AML-193 (cell line): ENCODE measurements around the gene MGMT.

Experiments
- DNase-seq, 2 experiments: peaks; one replicate each; lab custom pipeline; 2025; lab: John Stamatoyannopoulos, UW

The MGMT gene

DNA sequence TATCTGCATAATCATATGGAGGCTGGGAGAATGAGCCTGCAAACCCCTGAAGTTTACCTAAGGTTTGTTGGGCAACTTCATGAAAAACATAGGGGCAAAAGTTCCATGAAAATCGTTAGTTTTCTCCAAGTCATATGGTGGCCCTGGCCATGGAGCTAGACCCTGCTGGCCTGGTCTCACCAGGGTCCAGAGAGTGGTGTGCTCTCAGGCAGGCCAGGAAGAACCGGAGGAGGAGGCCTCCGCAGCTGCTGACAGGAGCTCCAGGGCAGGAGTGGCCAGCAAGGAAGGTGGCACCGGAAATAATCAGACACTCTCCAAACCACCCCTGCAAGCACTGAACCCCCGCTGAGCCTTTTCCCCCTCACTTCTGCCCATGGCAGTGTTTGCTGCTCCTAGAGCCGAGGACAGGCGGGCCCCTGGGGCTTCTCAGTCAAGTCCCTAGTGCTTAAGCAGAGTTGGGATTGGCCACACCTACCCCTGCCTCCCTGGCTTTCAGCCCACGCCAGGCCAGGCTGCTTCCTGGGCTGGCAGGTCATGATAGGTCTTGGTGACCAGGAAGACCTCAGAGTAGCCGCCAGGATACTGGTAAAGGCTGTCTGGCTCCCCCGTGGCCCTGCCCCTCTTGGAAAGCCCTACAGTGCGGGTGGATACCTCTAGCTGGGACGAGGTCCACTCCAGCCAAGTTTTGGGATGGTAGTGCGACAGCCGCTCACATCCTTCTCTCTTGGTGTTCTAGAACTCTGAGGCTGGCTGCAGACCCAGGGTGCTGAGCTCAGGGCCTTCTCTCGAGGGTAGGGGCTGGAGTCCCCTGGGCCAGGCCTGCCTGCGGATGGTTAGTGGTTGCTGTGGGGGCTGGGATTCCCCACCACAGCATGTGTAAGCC lies 242.8 kb downstream of the MGMT start:
- no peak for DNase-seq

- DNase-seq = no peak
These were observed 243.4 kb downstream of the MGMT start for GRCh38 chr10:129710510-129710847.

DNA sequence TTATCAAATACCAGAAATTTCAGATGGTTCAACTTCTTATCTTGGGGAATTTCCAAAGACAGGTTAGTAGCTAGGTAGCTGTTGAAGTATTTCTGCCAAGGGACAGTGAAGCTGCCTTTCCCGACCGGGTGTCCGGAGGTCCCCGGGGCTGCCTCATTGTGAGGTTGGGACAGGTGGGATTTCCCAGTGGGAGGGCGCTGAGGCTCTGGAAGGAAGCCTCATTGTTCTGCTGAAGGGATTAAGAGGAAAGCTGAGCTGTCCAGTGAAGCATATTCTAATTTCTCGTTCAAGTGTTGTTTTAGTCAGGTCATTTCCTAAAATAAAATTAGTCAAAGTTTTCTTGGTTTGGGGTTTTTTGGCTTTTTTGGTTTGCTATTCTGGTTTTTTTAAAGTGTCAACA lies 244.2 kb downstream of the MGMT start:
- no peak for DNase-seq

DNA sequence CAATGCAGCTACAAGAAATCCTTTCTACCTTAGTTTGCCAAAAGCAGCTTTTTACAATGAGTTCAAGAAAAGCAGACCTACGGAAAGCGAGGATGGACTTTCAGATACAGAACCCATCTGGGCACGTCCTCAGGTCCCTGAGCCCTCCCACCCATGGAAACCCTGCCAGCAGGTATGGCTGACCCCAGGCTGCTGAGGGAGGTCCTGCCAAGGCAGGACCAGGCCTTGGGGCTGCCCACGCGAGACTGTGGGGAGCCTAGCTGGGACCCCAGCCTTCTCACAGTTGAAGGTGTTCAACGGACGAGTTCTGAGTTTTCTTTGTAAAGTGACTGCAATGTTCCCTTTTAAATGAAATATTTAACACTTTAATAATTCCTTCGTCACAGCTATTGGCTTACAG lies 245.0 kb downstream of the MGMT start:
- no peak for DNase-seq

GRCh38 chr10:129713659-129714265 lies 246.7 kb downstream of the MGMT start:
- no peak for DNase-seq

DNA sequence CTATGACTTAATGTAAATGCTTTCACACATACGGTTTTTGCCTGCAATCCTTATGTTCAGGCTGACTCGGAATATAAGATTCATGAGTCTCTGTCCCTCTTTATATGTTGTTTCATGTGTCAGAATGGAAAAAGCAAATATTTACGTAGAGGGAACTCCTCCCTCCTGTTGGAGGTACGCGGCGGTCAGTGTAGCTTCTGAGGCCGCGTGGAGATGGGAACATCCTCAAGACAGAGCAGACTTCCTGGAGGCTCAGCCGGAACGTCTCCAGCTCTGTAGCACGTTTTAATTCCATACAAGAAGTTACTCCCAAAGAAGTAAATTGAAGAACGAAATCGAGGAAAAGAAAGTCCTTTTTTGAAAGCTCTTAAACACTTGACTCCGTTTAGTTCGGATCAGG lies 248.8 kb downstream of the MGMT start:
- DNase-seq = no peak

GRCh38 chr10:129716211-129716681 lies 249.2 kb downstream of the MGMT start:
- DNase-seq = no peak

DNA sequence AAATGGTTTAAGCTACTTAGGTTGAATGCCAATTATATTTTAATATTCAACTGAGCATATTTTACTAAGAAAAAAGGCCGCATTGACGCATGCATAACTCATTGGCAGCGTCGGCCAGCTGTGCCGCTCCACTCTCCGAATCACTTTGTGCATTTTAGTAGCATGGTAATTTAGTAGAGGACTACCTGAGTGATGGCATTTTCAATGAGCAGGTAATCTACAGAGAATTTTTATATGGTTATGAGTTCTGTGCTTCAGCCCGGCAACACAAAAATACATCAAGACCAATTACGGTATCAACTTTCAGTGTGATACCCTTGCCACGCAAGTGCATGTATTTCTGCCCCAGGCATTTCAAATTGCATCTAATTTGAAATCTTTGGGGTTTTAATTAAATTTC lies 249.8 kb downstream of the MGMT start:
- no peak for DNase-seq

DNA sequence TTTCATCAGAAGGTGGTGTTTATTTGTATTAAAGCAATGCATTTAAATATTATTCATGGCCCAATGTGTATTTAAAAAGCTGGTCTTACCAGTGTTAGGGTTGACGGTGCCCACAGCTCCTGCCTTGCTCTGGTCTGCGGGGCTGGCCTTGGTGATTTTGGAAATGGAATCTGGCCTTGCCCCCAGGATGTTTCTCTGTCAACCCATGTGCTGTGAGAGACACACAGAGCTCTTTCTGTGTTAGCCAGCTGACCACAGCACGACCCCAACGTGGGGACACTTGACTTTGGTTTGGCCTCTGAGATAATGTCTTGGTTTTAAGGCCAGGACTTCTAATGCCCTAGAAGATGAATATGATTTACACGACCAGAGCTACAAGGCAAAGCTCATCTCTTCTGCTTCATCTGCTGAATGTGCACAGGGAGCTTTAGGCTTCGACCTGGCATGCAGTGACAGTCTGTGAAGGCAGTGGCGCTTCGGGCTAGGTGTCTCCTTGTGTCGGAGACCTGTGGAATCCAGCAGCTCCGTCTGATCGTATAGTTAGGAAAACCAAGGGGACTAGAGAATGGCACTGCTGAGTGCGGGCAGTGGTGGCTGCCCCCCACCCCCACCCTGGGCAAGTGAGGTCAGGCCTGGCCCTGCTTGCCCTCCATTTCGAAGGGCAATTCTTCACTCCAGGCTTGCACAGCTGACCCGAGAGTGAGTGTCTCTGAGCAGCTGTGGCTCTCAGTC lies 250.9 kb downstream of the MGMT start:
- DNase-seq = no peak

- no peak for DNase-seq
These were observed 251.7 kb downstream of the MGMT start for GRCh38 chr10:129718548-129719414.

GRCh38 chr10:129719415-129719739 lies 252.3 kb downstream of the MGMT start:
- DNase-seq = no peak

DNA sequence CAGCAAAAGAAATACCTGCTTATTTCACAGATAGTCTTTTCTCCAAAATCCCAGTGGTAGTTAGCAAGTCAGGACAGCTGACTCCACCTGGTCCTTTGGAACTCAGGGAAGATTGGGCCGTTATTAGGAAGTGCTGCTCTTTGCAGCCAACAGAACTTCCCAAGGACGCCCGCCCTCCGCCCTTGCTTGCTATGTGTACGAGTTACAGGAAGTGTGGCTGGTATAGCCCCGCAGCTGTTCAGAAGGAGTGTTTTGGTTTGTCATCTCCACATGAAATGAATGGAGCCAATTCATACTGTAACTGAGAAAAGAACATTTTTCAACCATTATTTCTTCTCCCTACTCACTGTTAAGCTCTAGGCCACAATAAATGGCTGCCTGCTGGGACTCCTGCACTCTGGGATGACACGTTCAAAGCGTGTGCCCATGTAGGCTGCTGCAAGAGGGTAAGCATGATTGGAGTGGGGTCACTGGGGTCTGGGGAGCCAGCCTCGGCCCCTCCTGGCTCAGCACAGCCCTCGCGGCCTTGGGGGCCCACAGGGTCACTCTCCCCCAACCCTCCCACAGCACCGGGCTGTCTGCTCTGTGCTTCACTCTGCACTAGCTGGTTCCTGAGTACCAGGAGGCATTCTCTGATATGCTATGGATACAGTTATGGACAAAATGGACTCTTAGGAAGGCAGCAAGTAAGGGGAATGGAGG lies 253.0 kb downstream of the MGMT start:
- DNase-seq = no peak

GRCh38 chr10:129725011-129725410 lies 258.0 kb downstream of the MGMT start:
- no peak for DNase-seq

DNA sequence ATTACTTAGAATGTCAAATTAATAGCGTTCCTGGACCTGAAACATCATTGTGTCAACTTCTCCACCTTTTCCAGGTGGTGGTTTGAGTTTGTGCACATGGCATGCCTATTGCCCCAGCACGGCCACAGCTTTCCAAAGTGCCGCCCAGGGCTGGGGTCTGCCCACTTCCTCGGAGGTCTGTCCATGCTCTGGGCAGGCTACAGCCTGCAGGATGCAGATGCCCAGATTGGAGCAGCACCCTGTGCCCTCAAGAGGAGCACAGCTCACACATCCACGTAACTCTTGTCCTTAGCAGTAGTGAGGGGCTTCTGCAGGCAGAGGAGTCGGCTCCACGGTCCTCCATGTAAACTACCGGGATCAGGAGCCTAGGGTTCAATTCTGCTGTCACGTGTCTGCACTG lies 258.4 kb downstream of the MGMT start:
- DNase-seq = no peak

DNA sequence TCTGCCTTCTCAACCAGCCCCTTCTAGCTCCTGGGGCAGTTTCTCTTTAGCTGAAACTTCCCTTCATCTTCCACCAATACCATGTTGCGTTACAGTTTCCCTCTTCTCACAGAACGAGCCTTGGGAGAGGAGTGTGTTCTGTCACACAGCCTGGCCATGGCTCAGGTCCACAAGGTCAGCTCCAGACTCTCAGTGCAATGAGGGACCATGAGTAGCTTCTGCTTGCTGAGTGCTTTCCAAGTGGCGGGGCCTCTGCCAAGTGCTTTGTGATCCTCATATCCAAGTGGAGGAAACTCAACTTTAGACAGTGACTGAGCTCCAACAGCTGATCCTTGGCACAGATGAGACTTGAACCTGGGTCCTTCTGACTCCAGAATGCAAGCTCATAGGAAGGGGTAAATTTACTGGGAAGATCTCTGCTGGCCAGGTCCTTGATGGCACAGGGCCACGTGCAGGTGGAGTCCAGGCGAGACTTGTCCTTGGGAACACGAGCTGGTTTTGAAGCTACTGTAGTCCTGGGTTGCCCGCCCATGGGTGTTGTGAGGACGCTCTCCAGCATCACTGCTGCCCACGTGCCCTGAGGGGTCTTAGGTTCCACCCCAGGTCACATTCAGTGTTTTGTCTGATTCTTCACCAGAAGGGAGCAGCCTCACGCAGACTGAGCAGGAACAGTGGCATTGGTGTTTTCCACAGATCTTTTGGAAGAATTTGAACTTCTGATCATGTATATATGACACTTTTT lies 259.0 kb downstream of the MGMT start:
- DNase-seq = no peak

GRCh38 chr10:129727071-129727470 lies 260.0 kb downstream of the MGMT start:
- no peak for DNase-seq

DNA sequence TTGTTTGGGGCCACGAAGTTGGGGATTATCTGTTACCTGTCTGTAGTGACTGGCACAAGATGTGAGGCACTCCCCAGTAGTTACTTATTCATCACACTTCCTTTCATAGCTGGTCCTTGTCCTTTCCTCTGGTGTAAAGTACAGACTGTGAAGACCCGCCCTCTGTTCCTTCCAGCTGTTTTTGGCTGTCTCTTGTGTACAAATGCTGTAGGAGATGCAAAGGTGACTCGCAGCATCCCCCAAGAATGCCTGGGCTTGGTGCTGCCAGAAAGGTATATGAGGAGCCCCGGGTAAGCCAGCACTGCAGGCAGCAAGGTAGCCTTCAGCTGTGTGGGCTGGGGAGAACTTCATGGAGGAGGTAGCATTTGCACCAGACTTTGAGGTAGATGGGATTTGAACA lies 260.5 kb downstream of the MGMT start:
- no peak for DNase-seq

DNA sequence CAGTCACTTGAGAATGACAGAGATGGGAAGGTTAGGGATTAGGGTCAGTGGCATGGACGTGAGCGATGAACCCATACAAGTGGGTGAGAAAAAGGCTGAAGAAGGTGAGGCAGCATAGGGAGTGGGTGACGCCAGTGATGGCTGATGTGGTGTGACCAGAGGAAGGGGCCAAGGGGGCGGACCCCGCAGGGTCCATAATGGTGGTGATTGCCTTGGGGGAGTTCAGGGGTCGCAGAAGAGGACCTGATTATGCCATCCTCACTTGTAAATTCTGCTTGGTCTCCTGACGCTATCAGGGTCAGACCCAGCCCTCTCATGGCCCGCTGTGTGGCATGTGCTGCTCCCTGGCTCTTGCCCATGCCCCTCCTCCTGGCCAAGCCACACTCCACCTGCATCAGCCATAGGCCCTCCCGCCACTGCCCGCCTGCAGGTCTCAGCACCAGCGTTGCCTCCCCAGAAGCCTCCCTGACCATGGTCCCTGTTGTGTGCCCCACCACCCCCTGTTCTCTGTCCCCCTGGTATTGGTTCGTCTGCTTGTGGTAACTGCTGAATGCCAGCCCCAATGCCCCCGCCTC lies 261.3 kb downstream of the MGMT start:
- no peak for DNase-seq

DNA sequence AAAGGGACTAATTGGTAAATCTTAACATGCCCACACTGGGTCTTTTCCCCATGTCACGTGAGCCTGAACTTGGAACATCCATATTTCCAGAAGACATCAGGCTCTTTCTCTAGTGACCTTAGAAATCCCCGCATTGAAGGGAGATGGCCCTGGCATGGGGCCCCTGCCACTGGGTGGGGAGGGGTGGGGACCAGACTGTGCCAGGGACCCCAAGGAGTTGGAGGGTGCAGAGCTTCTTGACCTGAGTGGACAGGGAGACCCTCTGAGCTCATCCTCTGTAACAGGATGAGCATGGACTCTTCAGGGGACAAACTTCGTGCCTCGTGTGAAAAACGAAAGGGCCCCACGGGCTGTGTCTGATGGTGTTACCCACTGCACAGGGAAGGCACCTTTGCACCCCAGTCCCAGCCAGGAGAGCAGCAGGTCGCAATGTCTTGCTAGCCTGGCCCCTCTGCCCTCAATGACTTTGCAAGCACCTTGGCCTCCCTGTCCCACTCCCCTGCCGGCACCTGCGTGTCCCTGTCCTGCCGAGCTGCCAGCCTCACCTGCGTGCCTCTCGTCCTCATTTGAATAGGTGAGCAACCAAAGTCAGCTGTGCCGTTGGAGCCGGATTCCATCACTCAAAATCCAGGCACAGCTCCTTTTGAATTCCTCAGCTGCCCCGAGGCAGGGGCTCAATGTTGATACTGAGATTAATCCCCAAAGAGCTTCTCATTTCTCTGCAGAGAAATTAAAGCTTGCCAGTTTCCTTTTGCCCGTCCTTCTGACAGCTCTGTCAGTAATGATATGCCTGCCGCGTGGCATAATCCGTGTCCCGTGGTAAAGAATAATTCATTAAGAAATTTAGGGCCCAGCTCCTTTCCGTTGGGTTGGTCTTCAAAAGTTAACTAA lies 262.1 kb downstream of the MGMT start:
- no peak for DNase-seq
